Cardiac fibroblast (primary cell): ENCODE measurements around the gene CXCR5.

Source experiments
- DNase-seq, 2 donors: peaks; one replicate each; pipeline versions ENCODE4 v3.0.0 to v3.0.0-alpha.2; 2010; ENCODE audit warnings: low read depth in 2 of 2
- H3K4me3 ChIP-seq, 2 donors: replicated peaks in 1 of 2; 1 replicate in 1 of 2; 2 replicates in 1 of 2; pipeline ENCODE4 v1.5.1; 2011; ENCODE audit warnings: low read depth in 2 of 2, low read length in 2 of 2, mild to moderate bottlenecking in 2 of 2, moderate library complexity in 1 of 2
- TF ChIP-seq, protein P1 (sequence below): IDR thresholded peaks from one replicate; pipeline ENCODE4 v1.5.1; 2011; ENCODE audit warnings: low read depth, mild to moderate bottlenecking, low read length, inconsistent platforms

Gene CXCR5

DNA sequence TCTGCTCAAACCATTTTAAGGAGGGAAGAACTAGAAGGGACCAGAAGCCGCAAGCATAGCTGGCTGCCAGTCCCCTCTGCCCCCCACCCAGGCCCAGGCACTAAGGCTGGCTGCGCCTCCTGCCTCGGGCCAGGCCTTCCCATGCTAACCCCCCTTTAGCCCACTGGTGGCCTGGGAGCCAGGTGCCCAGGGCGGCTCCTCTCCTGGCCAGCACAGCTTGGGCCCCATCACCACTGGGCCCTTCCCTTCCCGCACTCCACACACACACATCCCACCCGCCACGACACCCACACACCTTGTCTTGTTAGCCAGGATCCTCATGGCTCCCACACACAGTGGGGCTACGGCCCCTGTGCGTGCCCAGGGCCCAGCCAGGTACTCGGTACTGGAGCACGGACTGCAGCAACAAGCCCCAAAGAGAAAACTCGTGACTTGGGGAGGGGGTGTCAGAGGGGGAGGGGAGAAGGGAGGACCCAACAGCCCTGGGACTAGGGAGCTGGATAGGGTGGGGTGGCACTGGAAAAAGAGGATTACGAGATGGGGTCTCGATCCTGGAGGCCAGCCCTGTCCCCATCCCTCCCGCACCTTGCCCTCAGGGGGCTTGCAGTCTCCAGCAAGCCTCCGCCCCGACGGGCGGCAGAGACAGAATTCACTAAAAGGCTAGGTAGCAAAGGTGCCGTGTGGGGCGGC is 26.1 kb downstream of the CXCR5 start:
- TF ChIP-seq, protein P1, sequence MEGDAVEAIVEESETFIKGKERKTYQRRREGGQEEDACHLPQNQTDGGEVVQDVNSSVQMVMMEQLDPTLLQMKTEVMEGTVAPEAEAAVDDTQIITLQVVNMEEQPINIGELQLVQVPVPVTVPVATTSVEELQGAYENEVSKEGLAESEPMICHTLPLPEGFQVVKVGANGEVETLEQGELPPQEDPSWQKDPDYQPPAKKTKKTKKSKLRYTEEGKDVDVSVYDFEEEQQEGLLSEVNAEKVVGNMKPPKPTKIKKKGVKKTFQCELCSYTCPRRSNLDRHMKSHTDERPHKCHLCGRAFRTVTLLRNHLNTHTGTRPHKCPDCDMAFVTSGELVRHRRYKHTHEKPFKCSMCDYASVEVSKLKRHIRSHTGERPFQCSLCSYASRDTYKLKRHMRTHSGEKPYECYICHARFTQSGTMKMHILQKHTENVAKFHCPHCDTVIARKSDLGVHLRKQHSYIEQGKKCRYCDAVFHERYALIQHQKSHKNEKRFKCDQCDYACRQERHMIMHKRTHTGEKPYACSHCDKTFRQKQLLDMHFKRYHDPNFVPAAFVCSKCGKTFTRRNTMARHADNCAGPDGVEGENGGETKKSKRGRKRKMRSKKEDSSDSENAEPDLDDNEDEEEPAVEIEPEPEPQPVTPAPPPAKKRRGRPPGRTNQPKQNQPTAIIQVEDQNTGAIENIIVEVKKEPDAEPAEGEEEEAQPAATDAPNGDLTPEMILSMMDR: no peak
- DNase-seq: no peak
- H3K4me3 ChIP-seq: peak overlapping the region; percentile 50 to 54

DNA sequence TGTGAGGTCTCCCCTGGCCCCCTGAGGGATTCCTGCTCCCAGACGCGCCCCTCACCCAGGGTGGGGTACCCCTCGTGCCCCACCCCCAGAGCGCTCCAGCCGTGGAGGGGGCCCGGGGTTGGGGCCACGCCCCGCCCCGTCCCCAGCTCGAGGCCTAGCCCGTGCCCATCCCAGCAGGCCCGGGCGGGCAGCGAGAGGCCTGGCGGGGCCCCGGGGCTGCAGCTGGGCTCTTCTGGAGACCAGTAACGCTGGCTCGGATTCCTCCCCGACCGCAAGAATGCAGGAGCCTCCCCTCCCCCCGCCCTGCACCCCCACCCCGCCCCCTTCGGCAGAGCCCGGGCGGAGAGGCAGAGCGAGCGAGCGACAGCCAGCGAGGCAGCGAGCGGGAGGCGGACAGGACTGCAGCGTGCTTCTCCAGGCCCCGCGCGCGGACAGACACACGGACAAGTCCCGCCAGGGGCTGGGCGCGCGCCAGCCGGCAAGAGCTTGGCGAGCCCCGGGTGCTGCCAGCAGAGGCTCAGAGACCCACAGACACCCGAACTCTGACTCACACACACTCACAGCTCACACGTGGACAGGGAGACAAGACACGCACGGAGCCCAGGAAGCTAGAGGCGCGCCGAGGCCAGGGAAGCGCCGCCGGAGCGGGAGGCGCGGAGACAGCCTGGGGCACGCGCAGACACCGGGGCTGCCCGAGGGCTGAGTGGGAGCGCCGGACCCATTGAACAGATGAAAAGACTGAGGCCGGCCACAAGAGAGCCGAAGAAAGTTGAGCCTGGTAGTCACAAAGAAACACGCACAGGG is 26.8 kb downstream of the CXCR5 start:
- H3K4me3 ChIP-seq: peak overlapping the region; percentile 50 to 54
- DNase-seq: peak; percentile 94
- TF ChIP-seq, protein P1: no peak

DNA sequence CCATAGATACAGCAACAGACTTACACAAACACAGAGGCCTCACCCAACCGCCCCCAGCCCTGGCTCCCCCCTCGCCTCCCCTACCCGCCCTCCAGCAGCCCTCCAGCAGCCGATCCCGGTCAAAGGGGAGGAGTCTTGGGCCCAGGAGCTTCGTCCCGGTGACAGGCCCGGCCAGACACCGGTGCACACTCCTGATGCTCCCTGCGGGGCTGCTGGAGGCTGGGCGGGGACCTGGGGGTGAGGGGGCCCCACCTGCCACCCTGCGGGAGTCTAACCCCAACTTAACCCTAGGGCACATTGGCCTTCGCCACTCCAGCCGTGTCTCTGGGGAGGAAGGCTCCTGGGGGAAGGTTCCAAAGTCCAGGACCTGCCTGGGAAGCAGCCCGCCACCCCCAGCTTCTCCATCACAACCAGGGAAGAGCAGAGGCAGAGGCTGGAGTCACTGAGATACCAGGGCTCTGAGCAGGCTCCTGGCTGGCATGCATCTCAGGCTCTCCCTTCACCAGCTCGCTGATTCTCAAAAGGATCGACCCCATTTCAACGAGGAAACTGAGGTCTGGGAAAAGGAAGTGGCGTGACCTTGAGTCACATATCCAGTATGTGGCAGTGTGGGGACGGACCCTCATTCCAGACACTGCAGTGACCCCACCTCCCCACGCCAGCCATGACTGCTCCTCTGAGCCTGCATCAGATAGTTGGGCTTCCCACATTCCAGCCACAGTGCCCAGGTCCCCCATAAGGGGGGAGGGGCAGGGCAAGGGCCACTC is 27.6 kb downstream of the CXCR5 start:
- DNase-seq: peak; percentile 29 to 48
- TF ChIP-seq, protein P1: no peak
- peak overlapping the region; percentile 17 to 41 for H3K4me3 ChIP-seq

DNA sequence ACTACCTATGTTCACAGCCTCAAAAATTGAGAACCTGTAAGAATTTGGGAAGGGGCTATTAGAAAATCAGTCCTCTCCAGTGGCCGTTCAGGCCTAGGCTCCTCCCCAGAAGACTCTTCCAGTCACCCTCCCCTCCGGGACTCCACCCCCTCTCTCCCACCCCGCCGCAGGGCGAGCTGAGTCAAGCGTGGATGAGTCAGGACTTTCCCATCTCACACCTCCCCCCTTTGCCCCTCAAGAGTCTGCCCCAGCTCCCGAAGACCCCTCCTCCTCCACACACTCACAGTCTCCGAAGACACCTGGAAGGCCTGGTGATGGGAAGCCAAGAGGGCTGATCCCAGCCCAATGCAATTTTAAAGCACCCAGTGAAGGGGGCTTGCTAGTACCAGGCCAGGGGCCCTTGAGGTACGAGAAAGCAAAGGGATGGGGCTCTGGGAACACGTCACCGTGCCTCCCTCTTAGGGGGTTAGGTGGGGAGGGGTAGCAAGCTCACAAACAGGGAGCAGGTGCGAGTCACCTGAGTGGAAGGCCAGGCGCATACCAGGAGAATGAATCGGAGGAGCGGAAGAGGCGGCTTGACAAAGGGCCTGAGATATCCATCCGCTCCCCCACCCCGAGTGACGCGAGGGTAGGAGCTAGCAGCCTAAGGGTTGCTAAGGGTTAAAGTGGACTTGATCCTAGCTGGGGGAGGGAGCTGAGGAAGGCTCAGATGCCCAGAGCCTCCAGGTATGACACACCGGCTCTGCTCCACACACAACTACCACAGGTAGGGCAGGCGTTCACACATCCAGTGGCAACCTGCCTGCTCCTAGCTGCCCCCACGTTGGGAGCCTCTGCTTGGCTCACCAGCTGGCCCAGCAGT is 28.4 kb downstream of the CXCR5 start:
- TF ChIP-seq, protein P1: no peak
- peak overlapping the region in 1 of 2 donors; percentile 41 for H3K4me3 ChIP-seq
- DNase-seq: peak; percentile 87 to 92

DNA sequence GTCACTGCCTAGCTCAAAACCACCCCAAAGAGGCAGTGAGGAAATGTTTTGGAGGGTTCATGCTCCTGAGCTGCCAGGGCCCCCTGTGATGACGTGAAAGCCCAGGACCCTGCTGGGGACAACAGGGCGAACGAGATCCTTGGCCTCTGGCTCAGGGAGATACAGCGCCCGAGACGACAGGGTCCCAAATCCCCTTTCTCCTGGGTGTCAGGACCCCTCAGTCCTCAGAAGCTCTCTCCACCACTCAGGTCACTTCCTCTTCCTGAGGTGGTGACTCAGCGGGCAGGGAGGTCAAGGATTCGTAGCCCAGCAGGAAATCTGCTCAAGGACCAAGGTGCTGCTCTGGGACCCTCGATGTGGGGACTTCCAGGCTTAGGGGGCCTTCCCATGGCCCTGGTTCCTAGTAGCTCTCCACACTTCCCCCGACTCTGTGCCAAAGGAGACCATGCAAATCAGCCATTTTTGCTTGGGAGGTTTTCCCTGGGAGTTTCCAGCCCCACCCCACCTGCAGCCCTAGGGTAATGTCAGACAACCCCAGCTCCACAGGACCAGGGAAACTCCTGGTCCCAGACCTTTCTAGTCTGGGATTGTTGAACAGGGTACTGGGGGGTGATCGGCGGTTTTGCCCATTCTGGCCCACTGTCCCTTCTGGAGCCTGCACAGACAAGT is 29.2 kb downstream of the CXCR5 start:
- TF ChIP-seq, protein P1: no peak
- DNase-seq: peak in 1 of 2 donors; percentile 40
- no peak overlapping the region for H3K4me3 ChIP-seq
